Mesenchymal stem cell (in vitro differentiated cells and primary cell): ENCODE measurements around the gene ACP1.

Experiments
- DNase-seq: peaks from one replicate; pipeline ENCODE4 v3.0.0-alpha.2; 2013
- H2AFZ ChIP-seq: one replicate; pipeline ENCODE4 v1.6.1; 2013; ENCODE audit warnings: low read depth, mild to moderate bottlenecking, control low read depth, inconsistent platforms, low read length, moderate library complexity
- H2AK5ac ChIP-seq: 2 replicates; pipeline ENCODE4 v1.6.1; 2013; ENCODE audit warnings: low read length, moderate library complexity, mild to moderate bottlenecking, inconsistent platforms; ENCODE audit not compliant: severe bottlenecking
- H2BK120ac ChIP-seq: one replicate; pipeline ENCODE4 v1.6.1; 2013; ENCODE audit warnings: low read depth, mild to moderate bottlenecking, inconsistent platforms, low read length, moderate library complexity
- H2BK12ac ChIP-seq, 2 experiments: one replicate each; pipeline ENCODE4 v1.6.1; 2013; ENCODE audit warnings: inconsistent platforms in 2 of 2, low read length in 2 of 2, mild to moderate bottlenecking in 2 of 2, moderate library complexity in 2 of 2, control low read depth in 1 of 2
- H2BK15ac ChIP-seq: one replicate; pipeline ENCODE4 v1.6.1; 2013; ENCODE audit warnings: mild to moderate bottlenecking, low read depth, inconsistent platforms; ENCODE audit not compliant: poor library complexity, severe bottlenecking
- H2BK5ac ChIP-seq: 2 replicates; pipeline ENCODE4 v1.6.1; 2013; ENCODE audit warnings: low read depth, mild to moderate bottlenecking, low read length, control low read depth, inconsistent platforms; ENCODE audit not compliant: poor library complexity, severe bottlenecking
- H3K14ac ChIP-seq, 2 experiments: one replicate each; pipeline ENCODE4 v1.6.1; 2013; ENCODE audit warnings: inconsistent platforms in 2 of 2, low read length in 2 of 2, control low read depth in 1 of 2, mild to moderate bottlenecking in 1 of 2, moderate library complexity in 1 of 2
- H3K18ac ChIP-seq, 2 experiments: one replicate each; pipeline ENCODE4 v1.6.1; 2013; ENCODE audit warnings: inconsistent platforms in 2 of 2, low read length in 2 of 2, control low read depth in 1 of 2, low read depth in 1 of 2, mild to moderate bottlenecking in 1 of 2
- H3K23ac ChIP-seq, 2 experiments: one replicate each; pipeline ENCODE4 v1.6.1; 2013; ENCODE audit warnings: inconsistent platforms in 2 of 2, low read length in 2 of 2, mild to moderate bottlenecking in 2 of 2, moderate library complexity in 2 of 2, control low read depth in 1 of 2
- H3K27ac ChIP-seq: 2 replicates; pipeline ENCODE4 v1.5.1; 2013; ENCODE audit warnings: mild to moderate bottlenecking, moderate library complexity, low read length, control low read depth, inconsistent platforms; ENCODE audit not compliant: poor library complexity, severe bottlenecking
- H3K27me3 ChIP-seq, 2 experiments: 2 replicates each; pipeline versions ENCODE4 v1.6.1 to v1.7.0; 2013; ENCODE audit warnings: low read length in 2 of 2, mild to moderate bottlenecking in 2 of 2, moderate library complexity in 2 of 2, control low read depth in 1 of 2, inconsistent platforms in 1 of 2; ENCODE audit not compliant: control insufficient read depth in 1 of 2, insufficient read depth in 1 of 2
- H3K36me3 ChIP-seq, 2 experiments: 2 replicates each; pipeline versions ENCODE4 v1.6.1 to v1.7.0; 2013; ENCODE audit warnings: low read length in 2 of 2, control low read depth in 1 of 2, inconsistent platforms in 1 of 2, low read depth in 1 of 2, mild to moderate bottlenecking in 1 of 2; ENCODE audit not compliant: insufficient read depth in 2 of 2, control insufficient read depth in 1 of 2
- H3K4ac ChIP-seq, 2 experiments: one replicate each; pipeline ENCODE4 v1.6.1; 2013; ENCODE audit warnings: inconsistent platforms in 2 of 2, low read length in 2 of 2, mild to moderate bottlenecking in 2 of 2, moderate library complexity in 2 of 2, control low read depth in 1 of 2, low read depth in 1 of 2
- H3K4me1 ChIP-seq: 2 replicates; pipeline ENCODE4 v1.6.1; 2013; ENCODE audit warnings: low read depth, low read length, control low read depth; ENCODE audit not compliant: control insufficient read depth, insufficient read depth
- H3K4me2 ChIP-seq: 2 replicates; pipeline ENCODE4 v1.6.1; 2013; ENCODE audit warnings: low read length, mild to moderate bottlenecking, inconsistent platforms; ENCODE audit not compliant: poor library complexity, severe bottlenecking
- H3K4me3 ChIP-seq, 2 experiments: 2 replicates each; pipeline versions ENCODE4 v1.5.1 to v1.7.0; 2013; ENCODE audit warnings: low read length in 2 of 2, mild to moderate bottlenecking in 2 of 2, control low read depth in 1 of 2, low read depth in 1 of 2; ENCODE audit not compliant: insufficient read depth in 1 of 2
- H3K79me1 ChIP-seq: replicated peaks from 2 replicates; pipeline ENCODE4 v1.6.1; 2013; ENCODE audit warnings: mild to moderate bottlenecking, control low read depth, low read length, inconsistent platforms; ENCODE audit not compliant: poor library complexity, severe bottlenecking
- H3K9ac ChIP-seq: 2 replicates; pipeline ENCODE4 v1.7.0; 2013; ENCODE audit warnings: mild to moderate bottlenecking, low read length, moderate library complexity
- H3K9me3 ChIP-seq: 2 replicates; pipeline ENCODE4 v1.7.0; 2013; ENCODE audit warnings: mild to moderate bottlenecking, low read length; ENCODE audit not compliant: control insufficient read depth
- H4K8ac ChIP-seq: one replicate; pipeline ENCODE4 v1.6.1; 2013; ENCODE audit warnings: inconsistent platforms, mild to moderate bottlenecking, low read length, moderate library complexity
- H4K91ac ChIP-seq: one replicate; pipeline ENCODE4 v1.6.1; 2013; ENCODE audit warnings: mild to moderate bottlenecking, low read length, inconsistent platforms
- WGBS: methylation state at CpG from one replicate; pipeline ENCODE4 v1.1.7; 2013; ENCODE audit warnings: mixed read lengths; 5-methylcytosine and 5-hydroxymethylcytosine counted together

The ACP1 gene

GRCh38 chr2:285531-285930, 20.8 kb downstream of the ACP1 start:
- Histone ChIP-seq H3K36me3 (peaks cover 18 to 24% of the 10 kb centered on the region in 2 experiments), H3K27ac (no peak overlapping the region), H3K23ac (no peak overlapping the region), H3K4me1 (peaks cover 33% of the 10 kb centered on the region), H3K9me3 (no peaks in the 10 kb centered on the region), H3K4me2 (no peak overlapping the region), H3K4ac (no peak overlapping the region), H2BK15ac (no peak overlapping the region), H3K27me3 (peaks cover 12 to 13% of the 10 kb centered on the region in 2 experiments), H4K8ac (no peak overlapping the region), H2BK12ac (no peak overlapping the region), H2AFZ (no peak overlapping the region), H3K79me1 (peaks cover 11% of the 10 kb centered on the region), H2BK5ac (no peak overlapping the region), H3K9ac (peak overlapping the region; percentile 51), H4K91ac (no peak overlapping the region), H3K4me3 (no peak overlapping the region), H3K18ac (no peak overlapping the region), H3K14ac (no peak overlapping the region), H2BK120ac (no peak overlapping the region), H2AK5ac (no peak overlapping the region)
- peak; percentile 57 for DNase-seq
- WGBS, result 88% methylated on average over 1 of the region's 1 CpG

GRCh38 chr2:286035-286434, 21.3 kb downstream of the ACP1 start:
- no peak overlapping the region for H3K4me3 ChIP-seq
- H3K27me3 ChIP-seq, result peaks cover 16 to 17% of the 10 kb centered on the region in 2 experiments
- H3K36me3 ChIP-seq, result peaks cover 14 to 19% of the 10 kb centered on the region in 2 experiments
- H2AFZ ChIP-seq, result no peak overlapping the region
- H3K27ac ChIP-seq, result no peak overlapping the region
- no peak for DNase-seq
- H2BK12ac ChIP-seq, result no peak overlapping the region
- no peak overlapping the region for H3K18ac ChIP-seq
- H4K8ac ChIP-seq, result no peak overlapping the region
- H3K9me3 ChIP-seq, result no peaks in the 10 kb centered on the region
- no peak overlapping the region for H3K23ac ChIP-seq
- no peak overlapping the region for H3K4ac ChIP-seq
- no peak overlapping the region for H2BK120ac ChIP-seq
- no peak overlapping the region for H3K9ac ChIP-seq
- 90% methylated on average over 6 of the region's 6 CpGs for WGBS
- no peak overlapping the region for H3K14ac ChIP-seq
- H2AK5ac ChIP-seq, result no peak overlapping the region
- H4K91ac ChIP-seq, result no peak overlapping the region
- peaks cover 8% of the 10 kb centered on the region for H3K79me1 ChIP-seq
- peaks cover 33% of the 10 kb centered on the region for H3K4me1 ChIP-seq
- no peak overlapping the region for H3K4me2 ChIP-seq
- no peak overlapping the region for H2BK15ac ChIP-seq
- H2BK5ac ChIP-seq, result no peak overlapping the region

- Histone ChIP-seq H2BK120ac (no peak overlapping the region), H2BK5ac (no peak overlapping the region), H3K36me3 (peaks cover 6 to 11% of the 10 kb centered on the region in 2 experiments), H3K27ac (no peak overlapping the region), H3K4ac (no peak overlapping the region), H3K27me3 (peaks cover 16 to 22% of the 10 kb centered on the region in 2 experiments), H3K79me1 (peaks cover 3% of the 10 kb centered on the region), H2AK5ac (no peak overlapping the region), H3K4me3 (peak overlapping the region in 1 of 2 experiments; percentile 47), H3K9me3 (no peaks in the 10 kb centered on the region), H3K18ac (no peak overlapping the region), H2BK15ac (no peak overlapping the region), H3K4me1 (peaks cover 33% of the 10 kb centered on the region), H3K9ac (no peak overlapping the region), H4K8ac (no peak overlapping the region), H3K4me2 (peak overlapping the region; percentile 76), H2AFZ (no peak overlapping the region), H2BK12ac (no peak overlapping the region), H4K91ac (no peak overlapping the region), H3K14ac (no peak overlapping the region), H3K23ac (peak overlapping the region in 1 of 2 experiments; percentile 19)
- 11% methylated on average over 11 of the region's 20 CpGs for WGBS
- DNase-seq, result peak; percentile 49
Observed at GRCh38 chr2:286774-287392, 22.1 kb downstream of the ACP1 start.

GRCh38 chr2:287471-287885, 22.7 kb downstream of the ACP1 start:
- Histone ChIP-seq H3K27ac (no peak overlapping the region), H3K9ac (no peak overlapping the region), H2BK15ac (no peak overlapping the region), H2BK5ac (no peak overlapping the region), H3K4ac (no peak overlapping the region), H3K36me3 (peaks cover 4 to 5% of the 10 kb centered on the region in 2 experiments), H3K4me3 (peak overlapping the region; percentile 45 to 47), H2AFZ (no peak overlapping the region), H2BK12ac (no peak overlapping the region), H3K18ac (no peak overlapping the region), H3K27me3 (peaks cover 16 to 26% of the 10 kb centered on the region in 2 experiments), H3K4me2 (peak overlapping the region; percentile 76), H3K23ac (no peak overlapping the region), H3K14ac (no peak overlapping the region), H3K9me3 (no peaks in the 10 kb centered on the region), H4K8ac (no peak overlapping the region), H2BK120ac (no peak overlapping the region), H2AK5ac (no peak overlapping the region), H3K79me1 (peaks cover 1% of the 10 kb centered on the region), H4K91ac (no peak overlapping the region), H3K4me1 (peaks cover 33% of the 10 kb centered on the region)
- DNase-seq, result peak; percentile 45
- WGBS, result under 1% methylated on average over 24 of the region's 46 CpGs
